Measurements from ENCODE around the gene TGFA.

The TGFA gene

GRCh38 chr2:70574618-70575017 lies 21.0 kb upstream of the TGFA start:
- no peaks in the 10 kb centered on the region for H3K27me3 ChIP-seq (ENCODE audit: insufficient read depth, low read length, poor library complexity, severe bottlenecking)
- no peak overlapping the region for H3K4me2 ChIP-seq (ENCODE audit: low read depth, low read length, poor library complexity, severe bottlenecking)
- no peaks in the 10 kb centered on the region for H3F3A ChIP-seq (ENCODE audit: low read depth)
- no peak overlapping the region for H3K9ac ChIP-seq (ENCODE audit: low read depth, low read length, poor library complexity, severe bottlenecking)
- H4K20me1 ChIP-seq (ENCODE audit: insufficient read depth, low read length, poor library complexity, severe bottlenecking), result no peaks in the 10 kb centered on the region
- TF ChIP-seq CTCF (conservative IDR thresholded peaks at IDR 0.05; ENCODE audit: low read length) (no peak), EZH2phosphoT487 (IDR thresholded peaks at IDR 0.05; ENCODE audit: borderline replicate concordance) (no peak)
- H3K36me3 ChIP-seq (ENCODE audit: insufficient read depth, low read length), result no peaks in the 10 kb centered on the region
- H3K9me3 ChIP-seq (ENCODE audit: insufficient read depth, low read depth, low read length), result no peaks in the 10 kb centered on the region
- no peaks in the 10 kb centered on the region for H3K9me2 ChIP-seq (replicated peaks; ENCODE audit: low read depth, low read length)
- no peaks in the 10 kb centered on the region for H3K79me2 ChIP-seq (ENCODE audit: insufficient read depth, low read length)
- H2AFZ ChIP-seq (ENCODE audit: low read length), result no peak overlapping the region
- H3K4me3 ChIP-seq (ENCODE audit: low read length, poor library complexity, severe bottlenecking), result no peak overlapping the region
- H3K4me1 ChIP-seq (ENCODE audit: insufficient read depth, low read length, poor library complexity, severe bottlenecking), result peaks cover 32% of the 10 kb centered on the region

- Histone ChIP-seq H3K27me3 (ENCODE audit: insufficient read depth, low read length, poor library complexity, severe bottlenecking) (no peaks in the 10 kb centered on the region), H3K9ac (ENCODE audit: low read depth, low read length, poor library complexity, severe bottlenecking) (no peak overlapping the region), H2AFZ (ENCODE audit: low read length) (peak overlapping the region; percentile 25; the same call in 1 of the 2 replicates), H4K20me1 (ENCODE audit: insufficient read depth, low read length, poor library complexity, severe bottlenecking) (no peaks in the 10 kb centered on the region), H3K36me3 (ENCODE audit: insufficient read depth, low read length) (no peaks in the 10 kb centered on the region), H3F3A (ENCODE audit: low read depth) (no peaks in the 10 kb centered on the region), H3K9me3 (ENCODE audit: insufficient read depth, low read depth, low read length) (no peaks in the 10 kb centered on the region), H3K79me2 (ENCODE audit: insufficient read depth, low read length) (no peaks in the 10 kb centered on the region), H3K4me2 (ENCODE audit: low read depth, low read length, poor library complexity, severe bottlenecking) (no peak overlapping the region), H3K9me2 (replicated peaks; ENCODE audit: low read depth, low read length) (no peaks in the 10 kb centered on the region), H3K4me1 (ENCODE audit: insufficient read depth, low read length, poor library complexity, severe bottlenecking) (peaks cover 28% of the 10 kb centered on the region), H3K4me3 (ENCODE audit: low read length, poor library complexity, severe bottlenecking) (no peak overlapping the region)
- no peak for TF ChIP-seq EZH2phosphoT487 (IDR thresholded peaks at IDR 0.05; ENCODE audit: borderline replicate concordance)
- no peak for TF ChIP-seq CTCF (conservative IDR thresholded peaks at IDR 0.05; ENCODE audit: low read length)
Observed at GRCh38 chr2:70574109-70574508, 20.5 kb upstream of the TGFA start.

DNA sequence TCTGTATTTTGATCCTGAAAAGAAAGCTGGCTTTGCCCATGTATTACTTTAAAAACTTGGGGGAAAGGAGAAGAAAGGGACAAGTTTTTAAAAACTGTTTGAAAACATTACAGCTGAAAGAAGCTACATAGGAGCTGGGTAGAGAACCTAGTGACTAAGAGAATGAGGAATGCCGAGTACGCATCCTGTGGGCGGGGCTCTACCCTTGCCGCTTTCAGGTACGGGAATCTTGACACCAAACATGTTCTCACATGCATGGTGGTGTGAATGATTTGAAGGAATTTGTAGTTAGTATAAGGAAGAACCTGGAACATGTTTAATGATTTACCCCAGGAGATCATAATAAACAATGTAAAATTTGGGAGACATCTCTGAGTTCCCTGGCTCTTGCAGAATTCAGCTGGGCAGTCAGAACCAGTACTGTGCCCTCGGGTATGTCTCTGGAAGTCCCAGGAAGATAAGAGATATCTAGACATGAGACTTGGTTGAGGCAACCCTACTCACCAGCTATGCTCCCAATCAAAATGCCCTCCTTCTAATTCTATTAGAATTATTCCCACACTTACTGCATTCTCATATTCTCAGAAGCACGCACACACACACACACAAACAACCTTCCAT lies 16.5 kb upstream of the TGFA start:
- TF ChIP-seq EZH2phosphoT487 (IDR thresholded peaks at IDR 0.05; ENCODE audit: borderline replicate concordance) (no peak), CTCF (conservative IDR thresholded peaks at IDR 0.05; ENCODE audit: low read length) (no peak)
- peaks cover 28% of the 10 kb centered on the region for H3K4me1 ChIP-seq (ENCODE audit: insufficient read depth, low read length, poor library complexity, severe bottlenecking)
- H3F3A ChIP-seq (ENCODE audit: low read depth), result no peaks in the 10 kb centered on the region
- H4K20me1 ChIP-seq (ENCODE audit: insufficient read depth, low read length, poor library complexity, severe bottlenecking), result no peaks in the 10 kb centered on the region
- H3K36me3 ChIP-seq (ENCODE audit: insufficient read depth, low read length), result no peaks in the 10 kb centered on the region
- no peaks in the 10 kb centered on the region for H3K27me3 ChIP-seq (ENCODE audit: insufficient read depth, low read length, poor library complexity, severe bottlenecking)
- no peak overlapping the region for H3K4me3 ChIP-seq (ENCODE audit: low read length, poor library complexity, severe bottlenecking)
- H3K9me3 ChIP-seq (ENCODE audit: insufficient read depth, low read depth, low read length), result no peaks in the 10 kb centered on the region
- H3K4me2 ChIP-seq (ENCODE audit: low read depth, low read length, poor library complexity, severe bottlenecking), result no peak overlapping the region
- no peaks in the 10 kb centered on the region for H3K79me2 ChIP-seq (ENCODE audit: insufficient read depth, low read length)
- H2AFZ ChIP-seq (ENCODE audit: low read length), result no peak overlapping the region
- no peak overlapping the region for H3K9ac ChIP-seq (ENCODE audit: low read depth, low read length, poor library complexity, severe bottlenecking)
- no peaks in the 10 kb centered on the region for H3K9me2 ChIP-seq (replicated peaks; ENCODE audit: low read depth, low read length)
